IPS-11a (cell line): ENCODE data around the gene ATP11C.

Source experiments
- H3K4me3 ChIP-seq: one replicate; pipeline ENCODE4 v1.5.1; 2013; ENCODE audit warnings: low read depth, low read length, control low read depth

ATP11C gene

GRCh38 chrX:139815771-139816170 is 117.1 kb downstream of the ATP11C start:
- H3K4me3 ChIP-seq: no peak overlapping the region

- no peak overlapping the region for H3K4me3 ChIP-seq
Observed at GRCh38 chrX:139811942-139812629, 120.8 kb downstream of the ATP11C start.

DNA sequence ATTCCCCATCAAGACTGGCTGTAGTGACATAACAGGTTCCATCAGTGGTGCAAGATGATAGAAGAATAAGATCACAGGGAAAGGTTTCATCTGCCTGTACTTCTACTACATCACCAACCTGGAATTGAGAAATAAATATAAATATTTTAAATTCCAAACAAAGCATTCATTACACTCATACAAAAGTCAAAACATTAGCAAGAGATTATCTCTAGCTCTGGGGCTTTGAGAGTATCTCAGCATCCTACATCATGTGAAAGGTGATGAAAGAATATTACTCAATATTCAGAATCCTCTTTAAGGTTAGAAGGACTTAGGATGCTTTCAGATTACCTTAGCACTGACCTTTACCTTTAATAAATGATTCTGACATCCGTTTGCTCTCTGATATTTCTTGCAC is 128.4 kb downstream of the ATP11C start:
- no peak overlapping the region for H3K4me3 ChIP-seq

DNA sequence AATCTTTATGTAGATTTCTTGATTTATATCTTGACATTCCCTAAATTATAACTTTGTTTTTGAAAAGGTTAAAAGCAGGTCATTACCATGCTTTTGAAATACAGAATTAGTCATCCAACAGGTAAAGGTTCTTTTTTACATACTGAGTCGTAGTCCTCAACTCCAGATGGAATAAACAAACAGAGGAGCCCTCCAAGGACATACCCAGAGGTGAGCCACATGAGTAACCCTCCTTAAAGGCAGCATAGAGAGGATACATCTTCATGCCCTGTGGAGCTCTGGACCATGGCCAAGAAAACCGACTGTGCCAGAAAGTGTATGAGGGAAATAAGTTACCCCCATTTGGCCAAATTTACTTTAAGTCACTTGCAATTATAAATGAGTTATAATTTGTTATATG is 129.6 kb downstream of the ATP11C start:
- no peak overlapping the region for H3K4me3 ChIP-seq

DNA sequence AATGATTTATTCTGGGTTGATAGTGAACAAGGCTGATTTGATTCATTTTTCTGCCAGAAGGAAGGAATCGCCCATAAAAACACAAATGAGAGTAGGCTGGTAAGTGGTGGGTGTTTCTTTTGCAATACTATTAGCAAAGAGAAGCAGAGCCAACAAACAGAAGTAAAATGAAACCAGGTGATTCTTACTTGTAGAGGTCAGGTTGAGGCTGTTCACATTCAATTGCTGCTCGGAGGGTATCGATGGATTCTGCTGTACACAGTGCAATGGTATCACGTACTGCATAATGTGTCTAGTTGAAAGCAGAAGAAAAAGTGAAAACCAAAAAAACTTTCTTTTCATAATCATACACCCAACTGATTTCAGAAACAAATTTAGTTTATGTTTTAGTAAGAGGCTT is 130.8 kb downstream of the ATP11C start:
- H3K4me3 ChIP-seq: no peak overlapping the region

DNA sequence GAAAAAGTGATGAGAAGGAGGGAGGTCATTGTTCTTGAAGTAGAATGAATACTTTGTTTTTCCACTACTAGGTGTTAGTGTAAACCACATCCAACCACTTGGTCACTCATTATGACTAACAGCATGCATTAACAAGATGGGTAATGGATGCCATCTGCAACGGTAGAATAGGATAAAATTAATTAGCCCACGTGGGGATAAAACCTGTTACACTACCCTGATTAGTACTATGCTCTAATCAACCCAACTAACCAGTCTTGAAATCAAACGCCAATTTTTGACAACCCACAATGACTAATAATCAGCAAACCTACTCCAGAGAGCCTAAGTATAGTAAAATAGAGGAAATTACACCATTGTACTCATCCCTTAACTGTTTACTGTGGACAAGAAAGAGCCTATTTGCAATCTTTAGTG is 131.4 kb downstream of the ATP11C start:
- no peak overlapping the region for H3K4me3 ChIP-seq

DNA sequence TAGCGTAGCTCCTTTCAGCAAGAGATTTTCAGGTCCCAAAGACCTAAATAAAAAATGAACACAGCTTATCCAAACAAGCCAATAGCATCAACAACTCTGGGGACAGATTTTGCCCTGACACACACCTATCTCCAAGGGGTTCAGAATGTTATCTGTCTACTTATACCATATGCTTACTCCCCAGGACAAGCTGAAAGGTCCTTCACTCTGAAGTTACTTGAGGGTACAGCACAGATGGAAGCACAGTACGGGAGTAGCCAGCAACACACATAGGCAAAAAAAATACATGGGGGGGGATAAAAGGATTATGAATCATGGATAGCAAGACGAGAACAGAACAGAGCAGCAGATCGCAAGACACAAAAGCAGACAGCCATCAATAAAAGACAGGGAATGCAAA is 134.2 kb downstream of the ATP11C start:
- H3K4me3 ChIP-seq: no peak overlapping the region

DNA sequence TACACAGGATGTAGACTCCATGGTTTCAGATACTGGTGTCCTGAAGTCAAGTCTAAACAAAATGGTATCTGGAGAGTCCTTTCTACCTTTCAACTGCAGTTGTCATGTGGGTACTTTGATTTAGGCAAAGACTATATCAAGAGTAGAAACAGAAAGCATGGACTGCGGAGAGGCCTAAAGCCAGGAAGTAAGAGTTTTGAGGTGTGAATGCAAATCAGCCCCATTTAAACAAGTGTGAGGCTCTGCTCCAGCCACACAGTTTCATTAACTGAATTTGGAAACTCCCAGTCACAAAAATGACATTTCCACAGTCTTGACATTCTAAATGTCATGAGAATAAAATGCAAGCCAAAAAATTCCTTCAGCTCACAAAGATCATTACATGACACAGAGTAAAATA is 137.7 kb downstream of the ATP11C start:
- H3K4me3 ChIP-seq: no peak overlapping the region

- H3K4me3 ChIP-seq: no peak overlapping the region
Observed at GRCh38 chrX:139787601-139788000, 145.3 kb downstream of the ATP11C start.

- no peak overlapping the region for H3K4me3 ChIP-seq
Observed at GRCh38 chrX:139784807-139785206, 148.0 kb downstream of the ATP11C start.

GRCh38 chrX:139783959-139784358 is 148.9 kb downstream of the ATP11C start:
- no peak overlapping the region for H3K4me3 ChIP-seq

DNA sequence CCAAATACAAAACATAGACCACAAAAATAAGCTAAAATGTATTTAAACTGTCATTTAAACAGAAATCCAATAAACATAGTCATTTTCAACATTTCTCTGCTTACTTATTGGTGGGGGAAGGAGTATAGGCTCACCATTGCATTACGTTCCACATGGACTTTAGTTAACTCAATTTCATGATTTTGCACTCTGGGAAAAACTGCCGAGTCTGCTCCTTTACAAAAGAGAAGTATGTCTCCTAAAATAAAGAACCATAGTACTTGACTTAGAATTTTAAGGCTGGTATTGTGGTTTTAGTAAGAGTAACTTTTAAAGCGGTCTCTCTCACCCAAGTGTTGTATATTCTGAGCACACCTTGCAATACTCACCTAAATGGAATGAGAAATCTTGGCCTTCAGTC is 149.8 kb downstream of the ATP11C start:
- H3K4me3 ChIP-seq: no peak overlapping the region

GRCh38 chrX:139776599-139776998 is 156.3 kb downstream of the ATP11C start:
- no peak overlapping the region for H3K4me3 ChIP-seq

- no peak overlapping the region for H3K4me3 ChIP-seq
Observed at GRCh38 chrX:139770366-139770765, 162.5 kb downstream of the ATP11C start.

DNA sequence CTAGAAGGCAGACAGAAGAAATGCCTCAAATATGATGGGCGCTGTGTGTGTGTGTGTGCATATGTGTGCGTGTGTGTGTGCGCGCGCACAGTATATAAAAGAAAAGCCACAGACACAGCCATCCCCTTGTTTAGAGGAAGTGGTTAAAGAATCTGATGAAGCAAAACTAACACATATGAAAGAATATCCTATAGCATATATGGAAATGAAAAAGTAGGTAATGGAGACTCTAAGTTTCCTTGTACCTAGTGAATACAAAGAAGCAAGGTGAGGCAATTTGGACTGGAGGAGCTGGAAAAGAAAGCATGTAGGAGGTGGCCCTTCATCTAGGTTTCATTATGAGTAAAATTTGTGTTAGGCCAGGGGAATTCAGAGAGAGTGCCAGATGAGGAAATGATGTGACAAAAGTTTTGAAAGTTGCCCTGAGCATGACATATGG is 166.3 kb downstream of the ATP11C start:
- H3K4me3 ChIP-seq: no peak overlapping the region

DNA sequence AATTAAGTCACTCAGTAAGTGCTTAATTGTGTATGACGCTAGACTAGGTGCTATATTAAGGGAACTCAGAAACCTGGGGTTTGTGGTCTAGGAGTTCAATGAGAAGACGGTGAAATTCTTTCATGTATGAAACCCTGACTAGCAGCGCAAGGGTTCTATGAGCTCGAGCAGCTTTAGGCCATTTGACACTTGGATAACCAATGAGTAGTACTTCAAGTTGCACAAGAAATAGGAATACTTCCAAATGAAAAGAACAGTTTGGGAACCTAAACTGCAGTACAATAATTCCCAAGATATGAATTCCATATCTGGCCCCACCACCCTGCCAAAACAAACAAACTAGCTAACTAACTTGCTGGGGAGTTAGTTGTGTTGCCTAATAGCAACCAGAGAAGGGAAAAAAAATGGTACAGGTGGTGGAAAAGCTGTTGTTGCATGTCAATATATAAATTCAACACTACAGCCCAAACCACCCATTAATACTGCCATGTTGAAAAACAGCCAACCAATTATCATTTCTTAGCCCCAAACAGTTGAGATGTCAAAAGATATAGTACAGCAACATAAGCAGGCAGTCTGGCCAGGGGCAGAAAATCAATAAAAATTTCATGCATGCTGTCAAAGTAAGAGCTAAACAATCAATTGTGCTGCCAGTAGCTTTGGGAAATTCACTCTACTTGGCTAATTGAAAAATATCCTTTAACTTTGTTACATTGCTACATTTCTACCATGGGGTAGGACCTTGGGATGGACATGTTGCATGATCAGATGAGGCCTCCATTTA is 170.3 kb downstream of the ATP11C start:
- H3K4me3 ChIP-seq: no peak overlapping the region

DNA sequence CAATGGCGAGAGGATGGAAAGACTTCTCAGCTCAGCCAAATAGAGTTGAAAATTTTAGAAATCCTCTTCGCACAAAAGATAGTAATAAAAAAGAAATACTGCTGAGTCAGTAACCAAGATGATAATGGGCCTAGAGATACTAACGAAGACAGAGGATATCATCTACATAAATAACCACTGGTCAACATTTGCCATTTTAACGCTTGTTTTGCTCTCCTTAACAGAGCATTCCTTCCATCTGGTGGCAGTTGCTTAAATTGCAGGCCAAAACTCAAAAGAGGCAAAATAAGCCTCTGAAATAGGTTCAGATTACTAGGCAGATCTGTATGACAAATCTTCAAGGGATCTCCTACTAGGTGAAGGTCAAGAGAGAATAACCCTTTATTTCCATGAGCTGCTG is 173.2 kb downstream of the ATP11C start:
- H3K4me3 ChIP-seq: no peak overlapping the region

DNA sequence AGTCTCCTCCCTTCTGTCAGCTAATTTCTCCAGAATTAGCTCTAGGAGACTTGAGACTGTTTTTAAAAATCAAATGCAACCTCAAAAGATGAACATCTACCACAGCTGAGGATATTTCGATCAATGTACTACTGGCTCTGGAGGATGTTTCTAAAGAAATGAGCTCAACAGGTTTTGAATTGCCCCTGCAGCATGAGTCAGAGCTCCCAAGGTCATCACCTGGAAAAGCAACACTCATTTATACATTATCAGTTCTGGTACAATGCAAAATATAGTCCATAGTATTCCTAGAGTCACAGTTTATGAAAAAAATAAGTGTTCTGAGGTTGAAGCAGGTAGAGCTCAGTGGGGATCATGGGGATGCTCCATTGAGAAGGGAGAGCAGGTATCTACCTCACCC is 174.0 kb downstream of the ATP11C start:
- no peak overlapping the region for H3K4me3 ChIP-seq

DNA sequence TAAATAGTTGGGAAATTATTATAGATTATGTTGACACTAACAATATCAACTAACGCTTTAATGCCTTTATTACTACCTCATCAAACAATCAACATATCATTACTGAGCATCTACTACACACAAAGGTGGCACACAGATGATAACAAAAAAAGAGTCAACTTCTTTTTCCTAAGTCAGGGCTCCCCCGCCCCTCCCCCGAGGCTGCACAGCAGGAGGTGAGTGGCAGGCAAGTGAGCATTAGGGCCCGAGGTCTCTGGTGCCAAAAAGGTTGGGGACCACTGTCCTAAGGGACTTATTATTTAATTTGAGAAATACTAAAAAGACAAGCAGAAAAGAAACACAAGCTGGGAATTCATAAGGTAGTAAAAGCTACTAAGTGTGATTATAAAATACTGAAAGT is 174.6 kb downstream of the ATP11C start:
- no peak overlapping the region for H3K4me3 ChIP-seq

DNA sequence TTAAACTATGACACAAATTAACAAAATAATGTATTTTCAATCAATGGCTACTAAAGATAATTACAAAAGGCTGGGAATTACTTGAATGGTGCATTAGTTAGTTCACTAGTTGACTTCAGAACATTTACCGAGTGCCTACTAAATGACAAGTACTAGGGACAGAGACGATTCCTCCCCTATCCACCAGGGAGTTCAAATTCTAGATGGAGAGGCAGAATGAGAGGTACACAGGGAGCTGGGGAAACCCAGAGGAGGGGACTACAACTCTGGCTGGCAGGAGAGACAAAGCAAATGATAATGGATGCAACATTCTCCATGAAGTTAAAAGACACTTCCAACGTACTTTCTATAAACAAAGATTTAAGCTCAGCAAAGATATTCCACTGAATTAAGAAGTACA is 181.8 kb downstream of the ATP11C start:
- H3K4me3 ChIP-seq: no peak overlapping the region

DNA sequence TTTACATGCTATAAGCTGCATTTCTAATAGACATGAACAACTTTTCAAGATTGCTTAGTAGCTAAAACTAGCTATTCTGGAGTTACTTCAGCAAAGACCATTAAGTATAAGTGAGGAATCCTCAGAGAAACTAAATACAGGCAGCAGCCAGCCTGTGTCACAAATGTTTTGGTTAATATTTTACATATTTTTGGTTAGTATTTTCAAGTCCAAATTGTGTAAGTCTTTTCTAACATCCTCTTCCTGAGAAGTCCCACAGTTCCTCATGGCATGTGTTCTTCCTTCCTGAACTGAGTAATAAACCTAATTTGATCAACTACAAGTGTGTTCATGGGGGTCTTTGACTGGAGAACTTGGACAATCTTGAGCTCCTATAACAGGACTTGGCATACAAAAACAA is 182.5 kb downstream of the ATP11C start:
- H3K4me3 ChIP-seq: no peak overlapping the region

DNA sequence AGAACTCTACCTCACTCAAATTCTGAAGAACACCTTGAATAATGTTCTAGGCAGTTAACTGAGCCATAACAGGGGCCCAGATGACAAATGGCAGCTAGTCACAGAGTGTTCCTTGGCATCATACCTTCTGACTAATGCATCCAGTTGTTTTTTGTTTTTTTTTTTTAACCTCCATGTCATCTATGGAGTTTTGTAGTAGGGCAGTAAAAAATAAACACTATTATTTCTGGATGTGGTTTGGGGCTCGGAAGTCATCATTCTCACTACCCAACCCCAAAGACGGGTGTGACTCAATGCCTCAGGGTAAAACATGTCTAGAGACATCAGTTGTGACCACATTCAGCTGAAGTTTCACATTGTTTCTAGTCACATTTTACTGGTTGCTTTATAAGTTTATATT is 193.7 kb downstream of the ATP11C start:
- H3K4me3 ChIP-seq: no peak overlapping the region

DNA sequence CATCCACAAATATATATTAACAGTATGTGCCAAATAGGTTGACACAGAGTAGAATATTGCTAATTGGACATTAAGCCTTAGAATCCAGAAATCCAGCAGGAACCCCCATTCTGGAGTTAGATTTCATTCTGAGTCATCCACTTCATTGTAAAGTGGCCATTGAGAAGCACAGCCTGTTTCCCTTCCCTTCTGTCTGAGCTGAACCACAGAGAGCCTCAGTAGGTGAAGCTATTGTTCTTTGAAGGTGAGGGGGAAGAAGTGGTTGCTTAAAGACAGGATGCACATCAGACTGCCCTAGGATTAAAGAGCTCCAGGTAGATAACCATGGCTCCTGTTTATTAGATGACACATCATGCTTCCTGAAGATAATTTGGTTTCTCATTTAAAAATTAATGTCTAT is 194.3 kb downstream of the ATP11C start:
- no peak overlapping the region for H3K4me3 ChIP-seq
